ENCODE measurements around the gene PRKCH. TPM values are rescaled to one million over a fixed set of nuclear protein-coding genes. Genes with fewer than 3 reads are reported as not detected.
"Not testable (repeated sequence)": the region's sequence is repeated elsewhere in the genome, so short reads cannot be mapped to it uniquely, and the experiment has no call there.

The PRKCH gene
- total RNA-seq, 1 donor from 2014 or later: 101 TPM

DNA sequence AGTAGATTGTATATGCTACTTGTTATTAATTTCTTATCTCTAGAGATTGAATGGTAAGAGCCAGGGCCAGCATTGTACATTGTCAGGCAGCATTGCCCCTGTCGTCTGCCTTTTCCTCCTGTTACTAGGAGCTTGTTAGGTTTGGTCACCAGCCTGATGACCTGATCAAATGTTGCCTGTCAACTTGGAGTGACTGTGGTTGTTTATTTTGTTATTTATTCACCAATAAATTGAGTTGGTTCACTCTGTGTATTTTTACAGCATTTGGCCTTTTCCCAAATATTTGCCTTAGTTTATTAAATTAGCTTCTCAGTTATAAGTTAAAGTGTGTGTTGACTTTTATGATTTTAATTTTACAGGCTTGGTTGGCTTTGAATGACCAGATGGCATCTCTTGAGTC is 88.4 kb downstream of the PRKCH start:
- no peak overlapping the region for H3K4me3 Mint-ChIP-seq (ENCODE audit: low read depth)
- H3K9me3 Mint-ChIP-seq: no peaks in the 10 kb centered on the region
- DNase-seq (ENCODE audit: low spot score): no peak
- H3K27ac Mint-ChIP-seq: no peak overlapping the region
- intact Hi-C loops (cut with micrococcal nuclease): loop anchor here (5.0 kb wide), 1 partner anchor 43 kb away; no protein-coding TSS in a partner anchor
- H3K36me3 Mint-ChIP-seq (ENCODE audit: low read depth): peaks cover 36% of the 10 kb centered on the region
- H3K27me3 Mint-ChIP-seq (ENCODE audit: low read depth): no peaks in the 10 kb centered on the region
- peaks cover 48% of the 10 kb centered on the region for H3K4me1 Mint-ChIP-seq (ENCODE audit: low read depth)

DNA sequence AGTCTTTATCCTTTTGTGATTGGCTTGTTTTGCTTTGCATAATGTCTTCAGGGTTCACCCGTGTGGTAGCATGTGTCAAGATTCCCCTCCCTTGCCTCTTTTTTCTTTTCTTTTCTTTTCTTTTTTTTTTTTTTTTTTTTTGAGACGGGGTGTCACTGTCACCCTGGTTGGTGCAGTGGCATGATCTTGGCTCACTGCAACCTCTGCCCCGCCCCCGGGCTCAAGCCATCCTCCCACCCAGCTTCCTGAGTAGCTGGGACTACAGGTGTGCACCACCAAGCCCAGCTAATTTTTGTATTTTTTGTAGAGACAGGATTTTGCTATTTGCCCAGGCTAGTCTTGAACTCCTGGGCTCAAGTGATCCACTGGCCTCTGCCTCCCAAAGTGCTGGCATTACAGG is 94.6 kb downstream of the PRKCH start:
- Mint-ChIP-seq H3K27ac (peak overlapping the region; percentile 15), H3K36me3 (ENCODE audit: low read depth) (peaks cover 23% of the 10 kb centered on the region), H3K4me1 (ENCODE audit: low read depth) (peaks cover 66% of the 10 kb centered on the region)
- H3K4me3 Mint-ChIP-seq (ENCODE audit: low read depth); intact Hi-C loops (cut with micrococcal nuclease); H3K27me3 Mint-ChIP-seq (ENCODE audit: low read depth); H3K9me3 Mint-ChIP-seq; DNase-seq (ENCODE audit: low spot score): not testable (repeated sequence)

DNA sequence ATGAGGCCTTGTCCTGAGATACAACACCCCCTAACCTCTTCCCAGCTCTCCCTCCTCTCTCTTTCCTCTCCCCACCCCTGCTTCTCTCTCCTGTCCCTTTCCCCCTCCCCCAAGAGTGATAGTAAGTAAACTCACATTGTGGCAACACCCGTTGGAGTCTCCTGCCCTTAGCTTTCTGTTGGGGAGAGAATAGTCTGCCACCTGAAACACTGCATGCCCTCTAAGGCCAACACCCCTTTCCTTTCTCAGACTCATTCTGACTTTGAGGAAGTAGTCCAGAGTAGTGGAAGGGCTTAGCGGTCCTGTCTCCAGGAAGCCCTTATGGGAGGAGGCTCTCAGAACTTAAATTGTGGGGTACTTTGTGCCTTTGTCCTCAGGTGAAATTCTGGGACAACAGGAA is 95.2 kb downstream of the PRKCH start:
- H3K27ac Mint-ChIP-seq: peak overlapping the region; percentile 15
- H3K4me1 Mint-ChIP-seq (ENCODE audit: low read depth): peaks cover 66% of the 10 kb centered on the region
- no peaks in the 10 kb centered on the region for H3K27me3 Mint-ChIP-seq (ENCODE audit: low read depth)
- peaks cover 18% of the 10 kb centered on the region for H3K36me3 Mint-ChIP-seq (ENCODE audit: low read depth)
- intact Hi-C loops (cut with micrococcal nuclease): no loop called here
- DNase-seq (ENCODE audit: low spot score): no peak
- H3K9me3 Mint-ChIP-seq: no peaks in the 10 kb centered on the region
- peak overlapping the region; percentile 42 for H3K4me3 Mint-ChIP-seq (ENCODE audit: low read depth)

DNA sequence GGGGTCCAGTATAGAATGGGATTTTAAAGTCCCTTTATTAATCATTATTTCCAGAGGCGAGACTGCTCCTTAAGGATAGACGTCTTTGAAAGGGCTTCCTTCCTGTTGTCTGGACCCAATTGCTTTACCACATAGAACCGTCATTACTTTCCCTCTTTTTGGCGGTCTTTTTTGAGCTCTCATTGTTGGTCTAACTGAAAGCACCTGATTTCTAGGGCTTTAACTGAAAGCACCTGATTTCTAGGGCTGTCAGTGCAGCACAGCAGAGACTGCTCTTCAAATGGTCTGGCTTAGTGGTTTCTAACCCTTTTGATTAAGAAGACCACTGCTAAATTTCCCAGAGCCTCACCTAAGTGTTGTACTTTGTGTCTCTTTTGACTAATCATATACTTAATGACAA is 95.8 kb downstream of the PRKCH start:
- Mint-ChIP-seq H3K36me3 (ENCODE audit: low read depth) (peaks cover 16% of the 10 kb centered on the region), H3K27me3 (ENCODE audit: low read depth) (no peaks in the 10 kb centered on the region), H3K4me3 (ENCODE audit: low read depth) (peak overlapping the region; percentile 6), H3K27ac (no peak overlapping the region), H3K9me3 (no peaks in the 10 kb centered on the region), H3K4me1 (ENCODE audit: low read depth) (peaks cover 64% of the 10 kb centered on the region)
- intact Hi-C loops (cut with micrococcal nuclease): no loop called here
- DNase-seq (ENCODE audit: low spot score): no peak

DNA sequence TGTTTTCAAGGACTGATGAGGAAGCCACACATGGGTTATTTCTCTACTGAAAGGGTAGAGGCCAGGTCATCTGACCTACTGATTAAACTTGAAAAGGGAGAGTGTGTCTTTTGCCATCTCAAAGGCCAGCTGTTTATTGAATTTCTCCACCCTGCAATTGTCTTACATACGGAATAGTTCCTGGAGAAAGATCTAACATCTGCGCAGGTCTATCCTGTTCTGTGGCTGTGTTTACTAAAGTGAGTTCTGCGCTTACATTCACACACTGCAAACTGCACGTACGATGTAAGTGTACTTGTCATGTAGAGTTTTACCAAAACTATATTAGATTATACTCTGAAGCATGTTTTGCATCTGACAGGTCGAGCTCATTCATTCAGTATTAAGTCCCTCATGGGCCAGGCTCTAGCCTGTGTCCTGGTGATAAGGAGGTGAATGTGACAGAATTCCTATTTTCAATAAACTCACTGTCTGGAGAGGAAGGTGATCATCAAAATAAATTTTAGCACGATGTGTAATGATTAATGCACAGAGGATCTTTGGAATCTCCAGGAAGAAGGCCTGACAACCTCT is 96.6 kb downstream of the PRKCH start:
- peak overlapping the region; percentile 6 for H3K27ac Mint-ChIP-seq
- H3K4me1 Mint-ChIP-seq (ENCODE audit: low read depth): peaks cover 68% of the 10 kb centered on the region
- no peak overlapping the region for H3K4me3 Mint-ChIP-seq (ENCODE audit: low read depth)
- H3K36me3 Mint-ChIP-seq (ENCODE audit: low read depth): peaks cover 22% of the 10 kb centered on the region
- intact Hi-C loops (cut with micrococcal nuclease): no loop called here
- H3K27me3 Mint-ChIP-seq (ENCODE audit: low read depth): no peaks in the 10 kb centered on the region
- no peaks in the 10 kb centered on the region for H3K9me3 Mint-ChIP-seq
- no peak for DNase-seq (ENCODE audit: low spot score)

DNA sequence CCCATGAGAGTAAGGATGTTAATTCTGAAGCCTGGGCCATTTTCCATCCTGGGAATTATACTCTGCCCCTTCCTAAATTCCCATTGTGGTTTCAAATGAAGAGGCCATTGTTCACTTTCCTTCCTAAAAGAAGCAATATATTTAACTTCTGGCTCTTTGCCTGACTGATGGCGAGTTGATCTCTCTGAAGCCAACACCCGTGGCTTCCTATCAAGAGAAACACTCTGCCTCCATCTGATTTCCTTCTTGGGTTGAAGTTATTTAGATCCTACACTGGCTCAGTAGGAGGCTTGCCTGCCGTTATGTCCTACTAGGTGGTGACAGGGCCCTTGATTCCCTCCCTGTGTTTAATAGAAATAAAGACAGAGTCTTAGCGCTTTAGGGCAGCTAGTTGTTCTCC is 97.4 kb downstream of the PRKCH start:
- H3K27ac Mint-ChIP-seq: no peak overlapping the region
- no peaks in the 10 kb centered on the region for H3K27me3 Mint-ChIP-seq (ENCODE audit: low read depth)
- intact Hi-C loops (cut with micrococcal nuclease): loop anchor here (1.0 kb wide), 1 partner anchor 9 kb away; no protein-coding TSS in a partner anchor
- no peak overlapping the region for H3K4me3 Mint-ChIP-seq (ENCODE audit: low read depth)
- peaks cover 5% of the 10 kb centered on the region for H3K9me3 Mint-ChIP-seq
- no peak for DNase-seq (ENCODE audit: low spot score)
- H3K4me1 Mint-ChIP-seq (ENCODE audit: low read depth): peaks cover 72% of the 10 kb centered on the region
- peaks cover 29% of the 10 kb centered on the region for H3K36me3 Mint-ChIP-seq (ENCODE audit: low read depth)

DNA sequence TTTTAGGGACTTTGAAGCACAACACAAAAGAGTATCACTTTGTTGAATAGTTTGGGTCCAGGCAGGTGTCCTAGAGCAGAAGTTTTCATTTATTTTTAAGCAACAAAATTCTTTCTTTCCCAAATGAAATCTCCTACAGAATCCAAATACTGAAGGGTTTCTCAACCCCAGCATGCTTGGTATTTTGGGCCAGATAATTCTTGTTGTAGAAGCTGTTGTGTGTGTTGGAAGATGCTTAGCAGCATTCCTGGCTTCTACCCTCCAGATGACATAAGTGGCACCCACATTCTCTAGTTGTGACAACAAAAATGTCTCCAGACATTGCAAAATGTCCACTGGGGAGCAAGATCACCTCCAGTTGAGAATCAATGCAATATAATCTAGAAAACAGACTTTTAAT is 97.8 kb downstream of the PRKCH start:
- H3K27ac Mint-ChIP-seq: peak overlapping the region; percentile 6
- peaks cover 34% of the 10 kb centered on the region for H3K36me3 Mint-ChIP-seq (ENCODE audit: low read depth)
- DNase-seq (ENCODE audit: low spot score): no peak
- H3K4me1 Mint-ChIP-seq (ENCODE audit: low read depth): peaks cover 75% of the 10 kb centered on the region
- H3K27me3 Mint-ChIP-seq (ENCODE audit: low read depth): no peaks in the 10 kb centered on the region
- H3K4me3 Mint-ChIP-seq (ENCODE audit: low read depth): no peak overlapping the region
- intact Hi-C loops (cut with micrococcal nuclease): loop anchor here (1.0 kb wide), 1 partner anchor 8 kb away; no protein-coding TSS in a partner anchor
- peaks cover 9% of the 10 kb centered on the region for H3K9me3 Mint-ChIP-seq

DNA sequence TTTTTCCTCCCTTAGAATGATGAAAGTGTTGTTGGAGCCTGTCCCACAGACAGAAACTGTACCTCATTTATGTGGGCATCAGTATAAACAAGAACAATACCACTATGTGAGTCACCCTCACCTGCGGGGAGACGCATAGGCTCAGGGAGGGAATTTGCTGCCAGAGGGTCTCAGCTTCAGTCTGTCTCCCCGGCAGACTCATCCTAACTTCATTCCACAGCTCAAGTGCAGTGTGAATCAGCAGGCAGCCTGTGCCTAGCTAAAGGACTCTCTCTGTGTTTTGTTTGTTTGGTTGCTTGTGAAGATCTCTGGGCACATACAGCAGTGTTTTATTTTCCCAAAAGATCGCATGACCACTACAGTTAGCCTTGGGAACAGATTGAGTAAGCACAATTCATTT is 98.9 kb downstream of the PRKCH start:
- intact Hi-C loops (cut with micrococcal nuclease): no loop called here
- H3K27ac Mint-ChIP-seq: peak overlapping the region; percentile 14
- H3K4me1 Mint-ChIP-seq (ENCODE audit: low read depth): peaks cover 77% of the 10 kb centered on the region
- peaks cover 44% of the 10 kb centered on the region for H3K36me3 Mint-ChIP-seq (ENCODE audit: low read depth)
- H3K4me3 Mint-ChIP-seq (ENCODE audit: low read depth): no peak overlapping the region
- peaks cover 13% of the 10 kb centered on the region for H3K9me3 Mint-ChIP-seq
- no peak for DNase-seq (ENCODE audit: low spot score)
- H3K27me3 Mint-ChIP-seq (ENCODE audit: low read depth): no peaks in the 10 kb centered on the region

DNA sequence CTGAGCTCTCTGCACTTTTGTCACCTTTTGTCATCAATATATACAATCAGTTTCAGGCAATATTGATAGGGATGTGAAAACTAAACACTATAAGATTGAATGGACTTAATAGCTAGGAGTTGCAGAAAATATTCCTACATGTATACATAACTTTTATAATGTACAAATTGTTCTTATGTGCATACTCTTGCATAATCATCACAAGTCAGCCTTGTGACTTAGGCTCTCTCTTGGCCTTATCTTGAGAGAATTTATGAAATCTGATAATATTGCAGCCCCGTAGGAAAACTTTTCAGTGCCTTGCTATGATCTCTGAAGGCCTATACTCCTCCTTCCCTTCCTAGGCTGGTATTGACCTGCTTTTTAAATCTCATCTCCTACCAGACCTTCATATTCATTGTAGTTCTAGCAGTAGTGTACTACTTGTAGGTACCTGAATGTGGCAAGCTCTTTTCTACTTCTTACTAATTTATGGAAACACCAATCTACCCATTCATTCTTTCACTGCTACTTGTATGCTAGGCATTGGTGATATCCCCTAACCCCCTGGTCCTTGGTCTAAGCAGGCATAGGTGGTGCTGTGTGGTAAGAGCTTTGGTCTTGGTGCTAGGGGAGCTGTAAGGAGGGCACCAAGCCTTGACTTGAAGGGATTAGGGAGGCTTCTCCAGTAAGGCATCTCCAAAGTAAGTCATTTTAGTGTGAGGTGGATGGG is 100.0 kb downstream of the PRKCH start:
- peak overlapping the region; percentile 15 for H3K27ac Mint-ChIP-seq
- no peak overlapping the region for H3K4me3 Mint-ChIP-seq (ENCODE audit: low read depth)
- DNase-seq (ENCODE audit: low spot score): no peak
- peaks cover 51% of the 10 kb centered on the region for H3K36me3 Mint-ChIP-seq (ENCODE audit: low read depth)
- H3K4me1 Mint-ChIP-seq (ENCODE audit: low read depth): peaks cover 74% of the 10 kb centered on the region
- intact Hi-C loops (cut with micrococcal nuclease): no loop called here
- peaks cover 19% of the 10 kb centered on the region for H3K9me3 Mint-ChIP-seq
- H3K27me3 Mint-ChIP-seq (ENCODE audit: low read depth): no peaks in the 10 kb centered on the region

DNA sequence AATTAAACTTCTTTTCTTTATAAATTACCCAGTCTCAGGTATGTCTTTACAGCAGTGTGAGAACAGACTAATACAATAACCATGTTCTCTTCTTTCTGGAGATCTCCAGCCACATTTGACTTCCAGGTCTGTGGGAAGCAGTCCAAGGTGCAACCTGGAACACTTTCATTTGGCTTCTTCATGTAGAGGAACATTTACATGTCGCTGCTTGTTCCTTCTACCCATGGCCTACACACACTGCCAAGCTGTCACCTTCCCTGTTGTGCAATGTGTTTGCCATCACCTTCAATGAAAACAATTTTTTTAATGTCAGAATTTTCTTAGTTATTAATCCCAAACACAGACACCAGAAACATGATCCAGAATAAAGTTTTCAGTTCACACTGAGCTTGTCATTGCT is 104.7 kb downstream of the PRKCH start:
- Mint-ChIP-seq H3K4me1 (ENCODE audit: low read depth) (peaks cover 54% of the 10 kb centered on the region), H3K27me3 (ENCODE audit: low read depth) (no peaks in the 10 kb centered on the region), H3K36me3 (ENCODE audit: low read depth) (peaks cover 67% of the 10 kb centered on the region), H3K4me3 (ENCODE audit: low read depth) (no peak overlapping the region), H3K27ac (no peak overlapping the region), H3K9me3 (peaks cover 19% of the 10 kb centered on the region)
- no peak for DNase-seq (ENCODE audit: low spot score)
- intact Hi-C loops (cut with micrococcal nuclease): no loop called here

DNA sequence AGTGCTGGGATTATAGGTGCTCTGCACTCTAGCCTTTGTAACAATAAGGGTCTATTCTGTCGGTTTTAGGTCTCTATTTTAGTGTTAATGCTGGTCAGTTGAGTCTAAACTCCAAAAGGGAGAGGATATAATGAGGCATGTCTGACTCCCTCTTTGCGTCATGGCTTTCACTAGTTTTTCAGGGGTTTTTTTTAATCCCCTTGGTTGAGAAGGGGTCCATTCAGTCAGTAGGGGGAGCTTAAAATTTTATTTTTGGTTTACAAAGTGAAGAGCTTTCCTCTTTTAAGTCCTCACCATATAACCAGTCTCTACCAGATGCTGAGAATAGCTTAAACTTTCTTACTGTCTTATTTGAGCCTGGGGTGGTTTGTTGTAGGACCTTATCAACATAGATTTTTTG is 106.9 kb downstream of the PRKCH start:
- Mint-ChIP-seq H3K4me3 (ENCODE audit: low read depth) (no peak overlapping the region), H3K27me3 (ENCODE audit: low read depth) (no peaks in the 10 kb centered on the region), H3K4me1 (ENCODE audit: low read depth) (peaks cover 60% of the 10 kb centered on the region), H3K36me3 (ENCODE audit: low read depth) (peaks cover 61% of the 10 kb centered on the region), H3K27ac (no peak overlapping the region), H3K9me3 (peaks cover 17% of the 10 kb centered on the region)
- DNase-seq (ENCODE audit: low spot score): no peak
- intact Hi-C loops (cut with micrococcal nuclease): no loop called here

DNA sequence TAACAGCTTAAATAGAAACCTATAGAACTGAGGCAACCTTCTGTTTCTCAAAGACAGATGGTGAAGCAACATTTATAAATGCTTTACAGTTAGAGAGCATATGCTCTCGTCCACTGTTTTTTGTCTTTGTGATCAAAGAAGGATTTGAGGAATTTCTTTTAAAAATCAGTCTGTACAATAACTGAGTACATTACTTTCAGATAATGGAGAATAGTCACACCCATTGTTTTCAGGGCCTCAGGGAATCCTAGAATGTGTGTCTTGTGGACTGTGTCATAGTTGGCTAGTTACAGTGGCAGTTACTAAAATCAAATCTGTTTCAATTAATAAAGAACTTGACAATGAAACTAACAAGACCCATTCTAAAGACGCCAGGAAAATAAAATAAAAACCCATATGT is 107.9 kb downstream of the PRKCH start:
- Mint-ChIP-seq H3K4me1 (ENCODE audit: low read depth) (peaks cover 63% of the 10 kb centered on the region), H3K36me3 (ENCODE audit: low read depth) (peaks cover 59% of the 10 kb centered on the region), H3K4me3 (ENCODE audit: low read depth) (no peak overlapping the region), H3K27ac (no peak overlapping the region), H3K9me3 (peaks cover 9% of the 10 kb centered on the region), H3K27me3 (ENCODE audit: low read depth) (no peaks in the 10 kb centered on the region)
- no peak for DNase-seq (ENCODE audit: low spot score)
- intact Hi-C loops (cut with micrococcal nuclease): no loop called here

DNA sequence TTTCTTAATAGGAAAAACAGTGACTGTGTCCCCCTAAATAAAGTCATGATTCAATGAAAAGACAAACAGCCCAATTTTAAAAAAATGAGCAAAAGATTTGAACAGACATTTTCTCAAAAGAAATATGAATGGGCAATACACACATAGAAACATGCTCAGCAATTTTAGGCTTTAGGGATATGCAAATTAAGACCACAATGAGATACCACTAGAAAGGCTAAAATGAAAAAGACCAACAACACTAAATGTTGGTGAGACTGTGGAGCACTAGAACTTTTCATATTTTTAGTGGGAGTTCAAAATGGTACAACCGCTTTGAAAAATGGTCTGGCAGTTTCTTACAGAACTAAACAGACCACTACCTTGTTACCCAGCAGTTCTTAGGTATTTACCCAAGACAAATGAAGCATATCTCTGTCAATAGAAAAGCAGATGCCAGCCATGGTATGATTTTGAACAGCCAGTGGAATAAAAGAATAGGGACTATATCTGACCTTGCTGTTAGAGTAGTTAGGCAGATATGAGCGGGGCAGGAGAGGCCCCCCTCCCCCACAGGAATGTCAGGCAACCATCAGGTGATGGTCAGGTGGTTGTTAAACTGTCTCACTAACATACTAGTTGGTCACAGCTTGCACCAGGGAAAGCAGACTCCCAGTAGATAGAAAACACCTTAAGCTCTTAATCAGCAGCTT is 108.8 kb downstream of the PRKCH start:
- no peak overlapping the region for H3K27ac Mint-ChIP-seq
- H3K27me3 Mint-ChIP-seq (ENCODE audit: low read depth): no peaks in the 10 kb centered on the region
- no peak overlapping the region for H3K4me3 Mint-ChIP-seq (ENCODE audit: low read depth)
- H3K36me3 Mint-ChIP-seq (ENCODE audit: low read depth): peaks cover 56% of the 10 kb centered on the region
- intact Hi-C loops (cut with micrococcal nuclease): no loop called here
- peaks cover 67% of the 10 kb centered on the region for H3K4me1 Mint-ChIP-seq (ENCODE audit: low read depth)
- DNase-seq (ENCODE audit: low spot score): no peak
- H3K9me3 Mint-ChIP-seq: peaks cover 7% of the 10 kb centered on the region
